ENCODE measurements around the gene CCDC88C. TPM values are rescaled to one million over a fixed set of nuclear protein-coding genes. Genes with fewer than 3 reads are reported as not detected.

CCDC88C gene
- total RNA-seq, 1 donor from 2014 or later = 68.0 TPM

- TF ChIP-seq CTCF (IDR thresholded peaks at IDR 0.05; ENCODE audit: partially characterized antibody, unreplicated experiment) = no peak
- no peaks in the 10 kb centered on the region for H3K4me1 Mint-ChIP-seq (ENCODE audit: low read depth, unreplicated experiment)
- H3K27me3 Mint-ChIP-seq (ENCODE audit: unreplicated experiment) = peaks cover 1% of the 10 kb centered on the region
- DNase-seq = no peak
- no peak overlapping the region for H3K27ac Mint-ChIP-seq (ENCODE audit: unreplicated experiment)
- no peaks in the 10 kb centered on the region for H3K36me3 Mint-ChIP-seq (ENCODE audit: unreplicated experiment)
- peaks cover 2% of the 10 kb centered on the region for H3K9me3 Mint-ChIP-seq (ENCODE audit: unreplicated experiment)
- H3K4me3 Mint-ChIP-seq (ENCODE audit: unreplicated experiment) = no peak overlapping the region
Measured at GRCh38 chr14:91456283-91456682, 38.7 kb upstream of the CCDC88C start.

GRCh38 chr14:91454580-91454979 lies 37.0 kb upstream of the CCDC88C start:
- no peak for DNase-seq
- Mint-ChIP-seq H3K4me3 (ENCODE audit: unreplicated experiment) (no peak overlapping the region), H3K27me3 (ENCODE audit: unreplicated experiment) (peaks cover 1% of the 10 kb centered on the region), H3K4me1 (ENCODE audit: low read depth, unreplicated experiment) (no peaks in the 10 kb centered on the region), H3K27ac (ENCODE audit: unreplicated experiment) (no peak overlapping the region), H3K9me3 (ENCODE audit: unreplicated experiment) (peaks cover 2% of the 10 kb centered on the region), H3K36me3 (ENCODE audit: unreplicated experiment) (no peaks in the 10 kb centered on the region)
- no peak for TF ChIP-seq CTCF (IDR thresholded peaks at IDR 0.05; ENCODE audit: partially characterized antibody, unreplicated experiment)

GRCh38 chr14:91454155-91454554 lies 36.5 kb upstream of the CCDC88C start:
- no peak for DNase-seq
- no peaks in the 10 kb centered on the region for H3K4me1 Mint-ChIP-seq (ENCODE audit: low read depth, unreplicated experiment)
- TF ChIP-seq CTCF (IDR thresholded peaks at IDR 0.05; ENCODE audit: partially characterized antibody, unreplicated experiment) = no peak
- H3K9me3 Mint-ChIP-seq (ENCODE audit: unreplicated experiment) = peaks cover 2% of the 10 kb centered on the region
- H3K4me3 Mint-ChIP-seq (ENCODE audit: unreplicated experiment) = no peak overlapping the region
- H3K27ac Mint-ChIP-seq (ENCODE audit: unreplicated experiment) = no peak overlapping the region
- peaks cover 1% of the 10 kb centered on the region for H3K27me3 Mint-ChIP-seq (ENCODE audit: unreplicated experiment)
- no peaks in the 10 kb centered on the region for H3K36me3 Mint-ChIP-seq (ENCODE audit: unreplicated experiment)

GRCh38 chr14:91453744-91454143 lies 36.1 kb upstream of the CCDC88C start:
- Mint-ChIP-seq H3K27me3 (ENCODE audit: unreplicated experiment) (peaks cover 1% of the 10 kb centered on the region), H3K36me3 (ENCODE audit: unreplicated experiment) (no peaks in the 10 kb centered on the region), H3K9me3 (ENCODE audit: unreplicated experiment) (peaks cover 2% of the 10 kb centered on the region), H3K27ac (ENCODE audit: unreplicated experiment) (no peak overlapping the region), H3K4me1 (ENCODE audit: low read depth, unreplicated experiment) (no peaks in the 10 kb centered on the region), H3K4me3 (ENCODE audit: unreplicated experiment) (no peak overlapping the region)
- DNase-seq = no peak
- no peak for TF ChIP-seq CTCF (IDR thresholded peaks at IDR 0.05; ENCODE audit: partially characterized antibody, unreplicated experiment)

GRCh38 chr14:91444335-91445020 lies 26.9 kb upstream of the CCDC88C start:
- no peak for TF ChIP-seq CTCF (IDR thresholded peaks at IDR 0.05; ENCODE audit: partially characterized antibody, unreplicated experiment)
- no peak for DNase-seq

More at GRCh38 chr14:91444335-91445020, 26.9 kb upstream of the CCDC88C start:
- Mint-ChIP-seq H3K4me3 (ENCODE audit: unreplicated experiment) (no peak overlapping the region), H3K27me3 (ENCODE audit: unreplicated experiment) (peaks cover 2% of the 10 kb centered on the region), H3K4me1 (ENCODE audit: low read depth, unreplicated experiment) (no peaks in the 10 kb centered on the region), H3K36me3 (ENCODE audit: unreplicated experiment) (peaks cover 12% of the 10 kb centered on the region), H3K27ac (ENCODE audit: unreplicated experiment) (no peak overlapping the region), H3K9me3 (ENCODE audit: unreplicated experiment) (peaks cover 2% of the 10 kb centered on the region)

All from glutamatergic neuron (in vitro differentiated cells).